ENCODE measurements around the gene FAM13B.

DNA sequence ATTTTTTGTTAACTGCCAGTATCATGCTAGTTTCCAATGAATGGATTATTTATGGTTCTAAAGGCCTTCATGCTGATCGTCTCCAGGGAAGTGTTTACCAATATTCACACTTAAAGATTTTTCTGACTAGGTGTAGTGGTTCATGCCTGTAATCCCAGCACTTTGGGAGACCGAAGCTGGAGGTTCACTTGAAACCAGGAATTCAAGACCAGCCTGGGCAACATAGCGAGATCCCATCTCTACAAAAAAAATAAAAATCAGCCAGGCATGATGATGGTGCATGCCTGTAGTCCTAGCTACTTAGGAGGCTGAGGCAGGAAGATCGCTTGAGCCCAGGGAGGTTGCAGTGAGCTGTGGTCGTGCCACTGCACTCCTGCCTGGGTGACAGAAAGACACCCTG, 43.5 kb downstream of the FAM13B start:
- TF ChIP-seq EZH2 (IDR thresholded peaks at IDR 0.05; ENCODE audit: borderline replicate concordance, control insufficient read depth, low read depth, low read length) (no peak), CTCF (IDR thresholded peaks at IDR 0.05 in 2 of 3, conservative IDR thresholded peaks at IDR 0.05 in 1 of 3; ENCODE audit: control insufficient read depth in 2 of 3, extremely low read depth in 1 of 3, insufficient read depth in 1 of 3, low read depth in 3 of 3, low read length in 3 of 3) (no peak), POLR2AphosphoS5 (IDR thresholded peaks at IDR 0.05; ENCODE audit: low read length) (no peak), ATF2 (IDR thresholded peaks at IDR 0.05; ENCODE audit: low read length) (no peak), POLR2A (IDR thresholded peaks at IDR 0.05; ENCODE audit: low read depth, low read length) (no peak), NR2C1 (IDR thresholded peaks at IDR 0.05) (no peak), SREBF1 (IDR thresholded peaks at IDR 0.05; ENCODE audit: low read length) (no peak), ESRRA (IDR thresholded peaks at IDR 0.05; ENCODE audit: low read length) (no peak), TCF7 (IDR thresholded peaks at IDR 0.05; ENCODE audit: borderline replicate concordance) (no peak), MYC (IDR thresholded peaks at IDR 0.05; ENCODE audit: insufficient read depth, insufficient read length, insufficient replicate concordance, low read length, severe bottlenecking) (no peak), RFX5 (IDR thresholded peaks at IDR 0.05; ENCODE audit: low read depth, low read length) (no peak), SUZ12 (IDR thresholded peaks at IDR 0.05; ENCODE audit: unreplicated experiment) (no peak)

Data from GM12878 (cell line).